Measurements from ENCODE around the gene POLR1D. TPM values are rescaled to one million over a fixed set of nuclear protein-coding genes. Genes with fewer than 3 reads are reported as not detected.

POLR1D gene
- total and polyA plus RNA-seq, 2 experiments from 2014 or later = 53.0 to 66.8 TPM

- in situ Hi-C loops (cut with MboI) = no loop called here
- Histone ChIP-seq H3K27ac (no peak overlapping the region), H3K4me1 (ENCODE audit: insufficient read depth) (peaks cover 13% of the 10 kb centered on the region), H3K9ac (no peak overlapping the region), H3K4me3 (no peak overlapping the region), H2AFZ (no peak overlapping the region), H3K36me3 (ENCODE audit: low read depth) (peaks cover 1% of the 10 kb centered on the region; the same call in 1 of the 2 replicates), H3F3A (ENCODE audit: insufficient read depth) (peaks cover 15% of the 10 kb centered on the region), H4K20me1 (ENCODE audit: insufficient read depth) (no peaks in the 10 kb centered on the region), H3K9me3 (ENCODE audit: low read depth) (no peaks in the 10 kb centered on the region), H3K4me2 (ENCODE audit: unreplicated experiment) (no peak overlapping the region), H3K27me3 (replicated peaks; ENCODE audit: insufficient read depth) (no peaks in the 10 kb centered on the region), H3K79me2 (ENCODE audit: insufficient read depth) (peaks cover 74% of the 10 kb centered on the region), H3K9me2 (ENCODE audit: insufficient read depth) (no peaks in the 10 kb centered on the region)
- no peak for DNase-seq
- WGBS, 2 experiments (ENCODE audit: low coverage in 1 of 2, low lambda C conversion rate in 2 of 2, missing lambda C conversion rate in 2 of 2) = 87 to 95% methylated on average over 3 of the region's 3 CpGs
- TF ChIP-seq EZH2phosphoT487 (IDR thresholded peaks at IDR 0.05; ENCODE audit: insufficient read depth, low read depth) = no peak
- no peak for TF ChIP-seq EZH2 (IDR thresholded peaks at IDR 0.05; ENCODE audit: insufficient read depth, poor library complexity, severe bottlenecking)
These were observed 3.8 kb upstream of the POLR1D start for GRCh38 chr13:27617881-27618321.

- DNase-seq = peak; percentile 72
- WGBS, 2 experiments (ENCODE audit: low coverage in 1 of 2, low lambda C conversion rate in 2 of 2, missing lambda C conversion rate in 2 of 2) = 3 to 4% methylated on average over 10 of the region's 10 CpGs
- peak overlapping the region; percentile 97 for H2AFZ ChIP-seq
- in situ Hi-C loops (cut with MboI) = no loop called here
- no peaks in the 10 kb centered on the region for H3K9me2 ChIP-seq (ENCODE audit: insufficient read depth)
- peak overlapping the region; percentile 93 for H3K4me3 ChIP-seq
- no peaks in the 10 kb centered on the region for H3K9me3 ChIP-seq (ENCODE audit: low read depth)
- peaks cover 75% of the 10 kb centered on the region for H3K79me2 ChIP-seq (ENCODE audit: insufficient read depth)
- H3K4me1 ChIP-seq (ENCODE audit: insufficient read depth) = peaks cover 18% of the 10 kb centered on the region
- H3K9ac ChIP-seq = peak overlapping the region; percentile 90
- peaks cover 15% of the 10 kb centered on the region for H3F3A ChIP-seq (ENCODE audit: insufficient read depth)
- TF ChIP-seq EZH2phosphoT487 (IDR thresholded peaks at IDR 0.05; ENCODE audit: insufficient read depth, low read depth) (no peak), EZH2 (IDR thresholded peaks at IDR 0.05; ENCODE audit: insufficient read depth, poor library complexity, severe bottlenecking) (no peak)
- H3K27me3 ChIP-seq (replicated peaks; ENCODE audit: insufficient read depth) = no peaks in the 10 kb centered on the region
- peaks cover 7% of the 10 kb centered on the region; the same call in 1 of the 2 replicates for H3K36me3 ChIP-seq (ENCODE audit: low read depth)
- H4K20me1 ChIP-seq (ENCODE audit: insufficient read depth) = no peaks in the 10 kb centered on the region
- peak overlapping the region; percentile 92 for H3K4me2 ChIP-seq (ENCODE audit: unreplicated experiment)
- H3K27ac ChIP-seq = peak overlapping the region; percentile 75
These were observed 2.5 kb upstream of the POLR1D start for GRCh38 chr13:27619093-27619727.

- Histone ChIP-seq H3K4me2 (ENCODE audit: unreplicated experiment) (peak overlapping the region; percentile 92), H3K36me3 (ENCODE audit: low read depth) (peaks cover 7% of the 10 kb centered on the region; the same call in 1 of the 2 replicates), H4K20me1 (ENCODE audit: insufficient read depth) (no peaks in the 10 kb centered on the region), H3K9me3 (ENCODE audit: low read depth) (no peaks in the 10 kb centered on the region), H3K9me2 (ENCODE audit: insufficient read depth) (no peaks in the 10 kb centered on the region), H3K27me3 (replicated peaks; ENCODE audit: insufficient read depth) (no peaks in the 10 kb centered on the region), H3K4me1 (ENCODE audit: insufficient read depth) (peaks cover 18% of the 10 kb centered on the region), H3K79me2 (ENCODE audit: insufficient read depth) (peaks cover 75% of the 10 kb centered on the region), H2AFZ (peak overlapping the region; percentile 97), H3K27ac (peak overlapping the region; percentile 75), H3K4me3 (peak overlapping the region; percentile 93), H3K9ac (peak overlapping the region; percentile 90), H3F3A (ENCODE audit: insufficient read depth) (peaks cover 15% of the 10 kb centered on the region)
- DNase-seq = peak; percentile 76
- no peak for TF ChIP-seq EZH2phosphoT487 (IDR thresholded peaks at IDR 0.05; ENCODE audit: insufficient read depth, low read depth)
- no peak for TF ChIP-seq EZH2 (IDR thresholded peaks at IDR 0.05; ENCODE audit: insufficient read depth, poor library complexity, severe bottlenecking)
- 1 to 2% methylated on average over 38 to 39 of the region's 47 CpGs for WGBS, 2 experiments (ENCODE audit: low coverage in 1 of 2, low lambda C conversion rate in 2 of 2, missing lambda C conversion rate in 2 of 2)
- in situ Hi-C loops (cut with MboI) = no loop called here
These were observed 1.8 kb upstream of the POLR1D start for GRCh38 chr13:27619728-27620376.

- H3K27ac ChIP-seq = peak within 1 kb of the TSS; percentile 75
- peak within 1 kb of the TSS; percentile 98 for H3K4me2 ChIP-seq (ENCODE audit: unreplicated experiment)
- peak within 1 kb of the TSS; percentile 97 for H2AFZ ChIP-seq
- 1 to 2% methylated on average over 58 to 76 of the region's 79 CpGs for WGBS, 2 experiments (ENCODE audit: low coverage in 1 of 2, low lambda C conversion rate in 2 of 2, missing lambda C conversion rate in 2 of 2)
- peak within 1 kb of the TSS; percentile 93 for H3K4me3 ChIP-seq
- H3K9me2 ChIP-seq (ENCODE audit: insufficient read depth) = no peaks in the 10 kb centered on the region
- H3K36me3 ChIP-seq (ENCODE audit: low read depth) = peaks cover 7% of the 10 kb centered on the region; the same call in 1 of the 2 replicates
- H3K9me3 ChIP-seq (ENCODE audit: low read depth) = no peaks in the 10 kb centered on the region
- H3K9ac ChIP-seq = peak within 1 kb of the TSS; percentile 90
- peaks cover 18% of the 10 kb centered on the region for H3K4me1 ChIP-seq (ENCODE audit: insufficient read depth)
- in situ Hi-C loops (cut with MboI) = no loop called here
- no peaks in the 10 kb centered on the region for H3K27me3 ChIP-seq (replicated peaks; ENCODE audit: insufficient read depth)
- H3F3A ChIP-seq (ENCODE audit: insufficient read depth) = peaks cover 15% of the 10 kb centered on the region
- peak; percentile 99 for DNase-seq
- H4K20me1 ChIP-seq (ENCODE audit: insufficient read depth) = no peaks in the 10 kb centered on the region
- TF ChIP-seq EZH2 (IDR thresholded peaks at IDR 0.05; ENCODE audit: insufficient read depth, poor library complexity, severe bottlenecking) (no peak), EZH2phosphoT487 (IDR thresholded peaks at IDR 0.05; ENCODE audit: insufficient read depth, low read depth) (no peak)
- peaks cover 75% of the 10 kb centered on the region for H3K79me2 ChIP-seq (ENCODE audit: insufficient read depth)
These were observed 1.1 kb upstream of the POLR1D start, which contains the start of gene LNX2 for GRCh38 chr13:27620377-27621115. Gene LNX2 (minus strand): TSS chr13:27620529. CDS start chr13:27581703, 38,826 bp downstream.
